NOMO-1 treated with dmso at 0.1 percent for 144 hours (cell line): Measurements from ENCODE around the gene INSRR.
A peak's percentile ranks its signal among the peaks of the same experiment; 100 is the strongest.

Experiments
- DNase-seq: peaks from one replicate; lab custom pipeline; 2025; ENCODE audit not compliant: unreplicated experiment; lab: John Stamatoyannopoulos, UW

INSRR gene

GRCh38 chr1:156858959-156859522, at the start of gene INSRR:
Gene INSRR, minus strand, starts transcription at chr1:156859117. Its CDS starts 496 bp downstream, at chr1:156858621.
- DNase-seq: no peak

DNA sequence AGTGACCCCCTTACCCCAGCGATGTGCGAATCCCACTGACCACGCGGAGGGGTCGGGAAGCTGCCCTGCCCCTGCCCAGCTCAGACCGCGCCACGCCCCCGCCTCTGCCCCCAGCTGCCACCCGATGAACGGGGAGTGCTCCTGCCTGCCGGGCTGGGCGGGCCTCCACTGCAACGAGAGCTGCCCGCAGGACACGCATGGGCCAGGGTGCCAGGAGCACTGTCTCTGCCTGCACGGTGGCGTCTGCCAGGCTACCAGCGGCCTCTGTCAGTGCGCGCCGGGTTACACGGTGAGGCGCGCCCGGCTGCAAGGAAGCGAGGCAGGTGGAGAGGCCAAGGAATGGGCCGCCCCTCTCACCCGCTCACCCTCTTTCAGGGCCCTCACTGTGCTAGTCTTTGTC, 49.6 kb upstream of the INSRR start:
- no peak for DNase-seq

DNA sequence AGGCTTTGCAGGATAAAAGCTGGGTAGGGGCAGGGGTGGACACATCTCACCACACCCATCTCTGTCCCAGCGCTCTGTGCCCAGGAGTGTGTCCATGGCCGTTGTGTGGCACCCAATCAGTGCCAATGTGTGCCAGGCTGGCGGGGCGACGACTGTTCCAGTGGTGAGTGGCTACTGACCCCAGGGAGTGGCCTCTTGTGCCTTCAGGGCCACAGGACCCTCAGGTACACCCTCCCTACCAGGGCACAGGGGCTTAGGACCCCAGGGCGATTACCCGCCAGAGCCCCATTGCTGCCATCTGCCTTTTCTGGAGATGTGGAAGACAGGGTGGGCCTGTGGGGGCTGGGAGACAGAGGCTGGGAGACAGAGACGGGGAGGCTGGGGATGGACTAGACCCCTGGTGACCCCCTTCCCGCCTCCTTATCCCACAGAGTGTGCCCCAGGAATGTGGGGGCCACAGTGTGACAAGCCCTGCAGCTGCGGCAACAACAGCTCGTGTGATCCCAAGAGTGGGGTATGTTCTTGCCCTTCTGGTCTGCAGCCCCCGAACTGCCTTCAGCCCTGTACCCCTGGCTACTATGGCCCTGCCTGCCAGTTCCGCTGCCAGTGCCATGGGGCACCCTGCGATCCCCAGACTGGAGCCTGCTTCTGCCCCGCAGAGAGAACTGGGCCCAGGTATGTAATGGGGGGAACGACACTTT, 47.4 kb upstream of the INSRR start:
- no peak for DNase-seq

GRCh38 chr1:156905651-156906050, 46.7 kb upstream of the INSRR start:
- no peak for DNase-seq

DNA sequence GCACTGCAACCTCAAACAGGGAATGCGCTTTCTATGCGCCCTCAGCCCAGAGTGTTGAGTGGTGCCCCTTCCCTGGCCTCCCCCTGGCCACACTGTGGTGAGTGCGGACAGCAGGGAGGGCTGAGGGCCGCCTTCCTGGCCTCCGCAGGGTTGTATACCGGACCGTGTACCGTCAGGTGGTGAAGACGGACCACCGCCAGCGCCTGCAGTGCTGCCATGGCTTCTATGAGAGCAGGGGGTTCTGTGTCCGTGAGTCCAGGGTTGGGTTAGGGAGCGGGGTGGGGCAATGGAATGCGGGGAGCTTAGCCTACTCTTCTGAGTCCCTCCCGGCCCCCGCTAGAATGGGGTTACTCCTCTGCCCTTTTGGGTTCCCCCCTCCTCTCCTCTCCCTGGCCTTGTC, 46.3 kb upstream of the INSRR start:
- DNase-seq: no peak

DNA sequence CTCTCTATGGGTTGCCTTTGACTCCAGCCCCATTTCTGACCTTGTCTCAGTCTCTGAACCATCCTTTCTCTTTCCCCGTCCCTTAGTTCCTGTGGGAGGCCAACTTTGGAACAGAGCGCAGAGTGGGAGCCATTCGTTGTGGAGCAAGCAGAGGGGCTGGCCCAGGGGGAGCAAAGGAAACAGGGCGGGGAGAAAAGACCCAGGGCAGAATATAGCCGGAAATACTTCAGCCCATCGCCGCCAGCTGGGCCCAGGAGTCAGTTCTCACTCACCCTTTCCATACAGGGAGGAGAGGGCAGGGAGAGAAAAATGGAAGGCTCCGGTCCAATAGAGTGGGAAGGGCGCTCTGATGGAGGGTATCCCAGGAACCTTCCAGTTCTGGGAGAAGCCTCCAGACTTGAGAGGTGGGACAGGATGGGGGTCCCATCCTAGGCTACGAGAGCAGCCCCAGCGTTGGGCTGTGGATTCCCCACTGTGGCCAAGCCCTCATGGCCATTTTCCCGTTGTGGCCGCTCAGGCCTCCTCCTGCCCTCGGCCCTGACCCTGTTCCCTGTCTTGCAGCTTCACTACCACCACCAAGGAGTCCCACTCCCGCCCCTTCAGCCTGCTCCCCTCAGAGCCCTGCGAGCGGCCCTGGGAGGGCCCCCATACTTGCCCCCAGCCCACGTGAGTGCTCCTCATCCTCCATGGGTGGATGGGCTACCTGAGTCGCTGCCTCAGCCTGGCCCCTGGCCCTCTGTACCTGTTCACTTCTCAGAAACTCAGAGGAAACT, 45.5 kb upstream of the INSRR start:
- no peak for DNase-seq

- DNase-seq: no peak
Observed at GRCh38 chr1:156903328-156904091, 44.6 kb upstream of the INSRR start.

GRCh38 chr1:156901966-156902915, 43.3 kb upstream of the INSRR start:
- DNase-seq: no peak

DNA sequence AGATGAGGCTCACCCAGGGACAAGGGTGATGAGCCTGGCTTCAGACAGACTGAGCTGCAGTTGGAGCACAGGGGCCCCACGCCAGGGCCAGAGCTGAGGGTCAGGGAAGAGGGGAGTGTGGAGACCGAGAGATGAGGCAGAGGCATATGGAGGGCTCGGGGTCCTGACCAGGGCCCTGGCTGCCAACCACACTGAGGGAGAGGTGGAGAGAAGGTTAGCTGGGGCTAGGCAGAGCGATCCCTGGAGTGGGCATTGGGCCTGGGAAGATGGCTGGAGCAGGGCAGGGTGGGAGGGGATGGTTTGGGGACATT, 42.6 kb upstream of the INSRR start:
- no peak for DNase-seq

- DNase-seq: no peak
Observed at GRCh38 chr1:156900896-156901589, 42.1 kb upstream of the INSRR start.

DNA sequence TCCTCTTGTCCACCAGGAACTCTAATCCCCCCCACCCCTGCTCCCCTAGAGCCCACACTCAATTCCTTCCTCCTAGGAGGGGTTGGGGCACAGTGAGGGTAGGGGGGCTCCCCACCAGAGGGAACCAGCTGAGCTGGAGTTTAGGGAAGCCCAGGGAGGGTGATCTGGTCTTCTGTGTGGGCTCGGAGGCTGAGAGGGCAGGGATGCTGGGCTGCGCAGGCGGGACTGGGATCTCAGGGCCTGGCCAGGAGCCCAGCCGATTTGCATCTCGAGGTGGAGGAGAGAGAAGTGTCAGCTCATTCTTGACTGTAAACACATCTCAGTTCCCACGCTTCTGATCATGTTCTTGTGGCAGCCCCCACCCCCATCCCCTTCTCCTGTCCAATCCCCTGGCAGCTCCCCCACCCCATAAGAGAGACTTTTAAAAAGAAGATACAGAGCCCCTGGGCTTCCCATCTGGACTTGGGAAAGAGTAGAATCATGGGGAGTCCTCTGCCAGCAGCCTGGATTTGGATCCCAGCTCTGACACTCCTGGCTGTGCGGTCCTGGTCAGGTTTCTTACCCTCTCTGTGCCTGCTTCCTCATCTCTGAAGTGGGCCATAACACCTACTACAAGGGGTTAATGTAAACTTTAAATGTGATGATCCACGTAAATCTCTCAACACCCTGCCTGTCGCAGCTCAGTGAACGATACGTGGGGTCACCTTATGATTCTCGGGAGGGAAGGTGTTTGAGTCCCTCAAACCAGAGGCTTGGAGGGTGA, 41.2 kb upstream of the INSRR start:
- DNase-seq: no peak

GRCh38 chr1:156898971-156899664, 40.2 kb upstream of the INSRR start:
- DNase-seq: no peak

DNA sequence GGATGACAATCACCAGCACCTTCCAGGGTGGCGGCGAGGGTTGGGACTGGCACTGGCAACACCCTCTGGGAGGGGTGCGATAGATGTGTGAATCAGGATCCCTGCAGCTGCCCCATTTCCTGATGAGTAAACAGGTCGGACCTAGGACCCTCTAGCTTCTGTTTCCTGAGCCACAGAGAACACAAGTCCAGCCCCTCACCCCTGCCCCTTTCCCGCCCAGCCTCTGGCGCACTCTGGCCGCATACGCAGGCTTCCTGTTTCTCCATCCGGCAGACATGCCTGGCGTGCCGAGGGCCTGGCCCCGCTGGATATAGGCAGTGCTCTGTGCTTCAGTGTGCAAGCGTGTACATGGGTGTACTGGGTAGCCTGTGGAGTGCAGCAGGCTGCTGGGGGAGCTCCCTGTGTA, 39.2 kb upstream of the INSRR start:
- DNase-seq: peak; percentile 22

- DNase-seq: no peak
Observed at GRCh38 chr1:156897078-156897825, 38.3 kb upstream of the INSRR start.

GRCh38 chr1:156896490-156897033, 37.6 kb upstream of the INSRR start:
- no peak for DNase-seq

DNA sequence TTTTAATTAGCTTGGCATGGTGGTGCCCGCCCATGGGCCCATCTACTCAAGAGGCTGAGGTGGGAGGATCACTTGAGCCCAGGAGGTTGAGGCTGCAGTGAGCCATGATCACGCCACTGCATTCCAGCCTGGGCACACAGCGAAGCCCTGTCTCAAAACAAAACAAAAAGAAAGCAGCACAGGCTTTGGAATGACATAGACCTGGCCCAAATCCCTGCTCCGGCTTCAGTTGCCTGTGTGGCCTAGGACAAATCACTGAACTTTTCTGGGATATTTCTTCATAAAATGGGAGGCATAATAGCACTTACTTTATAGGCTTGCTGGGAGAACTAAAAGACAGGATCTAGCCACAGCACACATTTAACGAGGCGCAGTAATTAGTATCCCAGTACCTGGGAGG, 37.0 kb upstream of the INSRR start:
- DNase-seq: no peak

DNA sequence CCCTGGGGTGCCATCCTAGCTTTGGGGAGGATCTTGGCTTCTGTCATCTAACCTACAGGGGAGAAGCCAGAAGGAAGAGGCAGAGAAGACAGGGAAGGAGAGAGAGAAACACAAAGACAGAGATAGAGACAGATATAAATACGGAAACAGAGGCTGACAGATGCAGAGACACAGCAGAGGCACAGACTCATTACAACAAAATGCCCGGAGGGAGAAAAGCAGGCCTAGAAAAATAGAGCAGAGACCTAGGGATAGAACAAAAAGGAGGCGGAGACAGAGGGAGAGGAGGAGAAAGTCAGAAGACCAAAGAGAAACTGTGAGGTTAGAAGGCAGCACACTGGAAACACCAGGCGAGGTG, 36.5 kb upstream of the INSRR start:
- no peak for DNase-seq
